HEK293T (cell line): ENCODE results near the gene NTN1.

ENCODE experiments used
- CTCF ChIA-PET: fragments of 350-600 bp; formaldehyde crosslinking; extraction: SDS; loops from one replicate; lab custom pipeline; 2021; ENCODE audit warnings: antibody characterized with exemption, inconsistent platforms; lab: Yijun Ruan, JAX
- POLR2A ChIA-PET: fragments of 350-600 bp; formaldehyde crosslinking; extraction: SDS; loops from one replicate; lab custom pipeline; 2020; ENCODE audit warnings: antibody characterized with exemption, inconsistent platforms; lab: Yijun Ruan, JAX
- DNase-seq: peaks from one replicate; pipeline ENCODE4 v3.0.0; 2012; ENCODE audit warnings: mixed read lengths; ENCODE audit errors: extremely low spot score
- ARNT ChIP-seq: fragments of 450-650 bp; IDR thresholded peaks from 2 replicates; pipeline ENCODE4 v1.6.1; 2017; ENCODE audit warnings: mild to moderate bottlenecking
- BHLHE40 ChIP-seq: fragments of 450-650 bp; IDR thresholded peaks from 2 replicates; pipeline ENCODE4 v1.6.1; 2016; ENCODE audit warnings: mild to moderate bottlenecking, moderate library complexity, borderline replicate concordance
- CTBP1 ChIP-seq: fragments of 450-650 bp; IDR thresholded peaks from 2 replicates; pipeline ENCODE4 v1.6.1; 2016; ENCODE audit warnings: borderline replicate concordance
- ELF4 ChIP-seq: fragments of 450-650 bp; IDR thresholded peaks from 2 replicates; pipeline ENCODE4 v1.6.1; 2017; ENCODE audit warnings: antibody characterized with exemption
- FOXA1 ChIP-seq: fragments of 450-650 bp; IDR thresholded peaks from 2 replicates; pipeline ENCODE4 v1.6.1; 2016; ENCODE audit warnings: mild to moderate bottlenecking
- FOXK2 ChIP-seq: fragments of 450-650 bp; IDR thresholded peaks from 2 replicates; pipeline ENCODE4 v1.6.1; 2016; ENCODE audit warnings: mild to moderate bottlenecking
- FOXM1 ChIP-seq: fragments of 450-650 bp; IDR thresholded peaks from 2 replicates; pipeline ENCODE4 v1.6.1; 2017; ENCODE audit warnings: mild to moderate bottlenecking, borderline replicate concordance
- HDGF ChIP-seq: fragments of 450-650 bp; IDR thresholded peaks from 2 replicates; pipeline ENCODE4 v1.6.1; 2017; ENCODE audit warnings: antibody characterized with exemption, borderline replicate concordance
- L3MBTL2 ChIP-seq: fragments of 450-650 bp; conservative IDR thresholded peaks from 2 replicates; pipeline ENCODE4 v1.6.1; 2016; ENCODE audit warnings: mild to moderate bottlenecking
- LEF1 ChIP-seq: fragments of 450-650 bp; IDR thresholded peaks from 2 replicates; pipeline ENCODE4 v1.6.1; 2017; ENCODE audit warnings: mild to moderate bottlenecking, borderline replicate concordance
- NFRKB ChIP-seq: fragments of 450-650 bp; IDR thresholded peaks from 2 replicates; pipeline ENCODE4 v1.6.1; 2016; ENCODE audit warnings: mild to moderate bottlenecking, moderate library complexity
- SP1 ChIP-seq: fragments of 450-650 bp; IDR thresholded peaks from 2 replicates; pipeline ENCODE4 v1.6.1; 2017
- SUZ12 ChIP-seq: fragments of 450-650 bp; IDR thresholded peaks from 2 replicates; pipeline ENCODE4 v1.6.1; 2016; ENCODE audit warnings: mild to moderate bottlenecking
- TARDBP ChIP-seq: fragments of 450-650 bp; IDR thresholded peaks from 2 replicates; pipeline ENCODE4 v1.6.1; 2016
- ZNF384 ChIP-seq: fragments of 450-650 bp; IDR thresholded peaks from 2 replicates; pipeline ENCODE4 v1.6.1; 2016
- TF ChIP-seq, protein P1 (sequence below): fragments of 450-650 bp; IDR thresholded peaks from 2 replicates; pipeline ENCODE4 v1.6.1; 2016

The NTN1 gene

DNA sequence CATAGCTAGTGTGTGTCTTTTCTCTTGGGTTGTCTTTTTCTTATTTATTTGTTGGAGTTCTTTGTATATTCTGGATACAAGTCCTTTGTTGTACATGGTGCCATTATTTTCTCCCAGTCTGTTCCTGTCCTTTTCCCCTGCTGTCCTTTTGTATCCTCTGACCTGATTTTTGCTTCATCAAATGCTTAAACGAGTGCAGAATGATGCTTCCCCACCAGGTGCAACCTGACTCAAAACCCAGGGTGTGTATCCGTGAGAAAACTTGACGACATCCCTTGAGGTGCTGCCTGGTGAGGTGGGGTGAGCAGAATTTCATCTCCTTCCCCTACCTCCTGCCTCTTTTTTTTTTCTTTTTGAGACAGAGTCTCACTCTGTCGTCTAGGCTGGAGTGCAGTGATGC lies 88.6 kb downstream of the NTN1 start:
- no peak for DNase-seq
- POLR2A ChIA-PET, result no interaction called here
- TF ChIP-seq CTBP1 (no peak), FOXM1 (no peak), SP1 (no peak), ELF4 (no peak), SUZ12 (no peak), ARNT (no peak), FOXA1 (no peak), FOXK2 (no peak), ZNF384 (no peak), LEF1 (no peak), HDGF (no peak), NFRKB (no peak), TARDBP (no peak)
- TF ChIP-seq, protein P1, sequence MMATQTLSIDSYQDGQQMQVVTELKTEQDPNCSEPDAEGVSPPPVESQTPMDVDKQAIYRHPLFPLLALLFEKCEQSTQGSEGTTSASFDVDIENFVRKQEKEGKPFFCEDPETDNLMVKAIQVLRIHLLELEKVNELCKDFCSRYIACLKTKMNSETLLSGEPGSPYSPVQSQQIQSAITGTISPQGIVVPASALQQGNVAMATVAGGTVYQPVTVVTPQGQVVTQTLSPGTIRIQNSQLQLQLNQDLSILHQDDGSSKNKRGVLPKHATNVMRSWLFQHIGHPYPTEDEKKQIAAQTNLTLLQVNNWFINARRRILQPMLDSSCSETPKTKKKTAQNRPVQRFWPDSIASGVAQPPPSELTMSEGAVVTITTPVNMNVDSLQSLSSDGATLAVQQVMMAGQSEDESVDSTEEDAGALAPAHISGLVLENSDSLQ, result no peak
- CTCF ChIA-PET, result no interaction called here

DNA sequence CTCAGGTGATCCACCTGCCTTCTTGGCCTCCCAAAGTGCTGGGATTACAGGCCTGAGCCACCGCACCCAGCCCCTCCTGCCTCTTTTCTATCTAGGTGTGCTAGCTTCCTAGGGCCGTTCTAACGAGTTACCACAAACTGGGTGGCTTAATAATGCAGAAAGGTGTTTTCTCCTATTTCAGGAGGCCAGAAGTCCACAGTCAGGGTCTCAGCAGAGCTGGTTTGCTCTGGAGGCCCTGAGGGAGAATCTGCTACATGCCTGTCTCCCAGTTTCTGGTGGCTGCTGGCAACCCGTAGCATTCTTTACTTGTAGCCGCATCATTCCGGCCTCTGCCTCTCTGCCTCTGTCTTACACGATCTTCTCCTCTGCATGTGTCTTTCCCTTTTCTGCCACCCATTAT lies 89.2 kb downstream of the NTN1 start:
- no peak for TF ChIP-seq SUZ12
- TF ChIP-seq L3MBTL2, result no peak
- no peak for TF ChIP-seq ELF4
- TF ChIP-seq TARDBP, result no peak
- TF ChIP-seq BHLHE40, result no peak
- no peak for TF ChIP-seq LEF1
- TF ChIP-seq FOXK2, result no peak
- no peak for TF ChIP-seq CTBP1
- no peak for TF ChIP-seq HDGF
- TF ChIP-seq FOXM1, result no peak
- no peak for TF ChIP-seq ZNF384
- TF ChIP-seq SP1, result no peak
- no peak for TF ChIP-seq NFRKB
- DNase-seq, result no peak
- POLR2A ChIA-PET, result no interaction called here
- CTCF ChIA-PET, result no interaction called here

DNA sequence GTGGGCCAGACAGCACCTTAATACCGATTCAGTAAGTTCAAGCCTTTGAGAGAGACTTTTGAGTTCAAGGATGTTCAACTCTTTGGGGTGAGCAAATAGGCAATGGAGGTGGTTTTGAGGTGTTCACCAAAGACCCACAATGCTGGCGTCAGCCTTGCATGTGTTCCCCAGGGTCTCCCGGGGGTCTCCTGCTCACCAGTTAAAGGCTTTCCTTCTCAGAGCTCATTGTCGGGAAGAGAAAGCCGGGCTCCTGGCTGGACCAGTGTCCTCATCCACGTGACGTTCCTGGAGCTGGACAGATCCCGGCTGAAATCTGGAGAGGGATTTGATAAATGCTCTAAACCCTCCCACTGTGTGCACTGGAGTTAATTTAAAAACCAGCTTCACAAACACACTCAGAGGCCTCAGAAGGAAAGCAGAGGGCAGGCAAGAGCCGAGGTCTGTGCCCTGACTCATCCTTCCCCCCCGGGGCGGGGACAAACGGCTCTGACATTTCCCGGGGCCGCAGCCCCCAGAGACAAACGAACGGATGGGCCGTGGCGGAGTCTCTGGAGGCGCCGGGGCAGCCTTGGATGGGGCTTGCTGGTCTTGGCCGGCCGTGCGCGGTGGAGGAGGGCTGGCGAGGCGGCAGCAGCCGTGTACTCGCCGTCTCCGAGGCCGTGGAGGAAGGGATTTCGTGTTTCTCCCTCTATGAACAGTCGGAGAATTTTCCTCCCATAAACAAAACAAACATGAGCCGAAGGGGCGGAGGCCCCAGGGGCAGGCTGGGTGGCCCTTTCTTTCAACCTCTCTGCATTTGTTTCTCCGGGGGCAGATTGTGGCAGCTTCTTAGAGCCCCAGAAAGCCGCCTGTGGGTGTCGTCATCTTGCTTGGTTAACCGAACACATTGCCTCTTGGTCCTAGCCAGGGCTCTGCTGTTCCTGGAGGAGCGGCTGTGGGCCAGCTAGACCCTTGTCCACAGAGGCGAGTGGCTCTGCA lies 94.2 kb downstream of the NTN1 start:
- no peak for TF ChIP-seq CTBP1
- TF ChIP-seq, protein P1, result no peak
- TF ChIP-seq NFRKB, result no peak
- TF ChIP-seq ZNF384, result no peak
- TF ChIP-seq BHLHE40, result no peak
- TF ChIP-seq SP1, result no peak
- no peak for TF ChIP-seq SUZ12
- TF ChIP-seq ELF4, result no peak
- peak; percentile 52 for DNase-seq
- POLR2A ChIA-PET, result interaction anchor here (1.8 to 2.1 kb wide), 2 partner anchors 18 to 95 kb away, joined by 4 to 8 read pairs; partner anchors contain the start of gene NTN1
- CTCF ChIA-PET, result interaction anchor here (0.6 kb wide), 1 partner anchor 47 kb away, joined by 3 read pairs; no protein-coding TSS in a partner anchor

DNA sequence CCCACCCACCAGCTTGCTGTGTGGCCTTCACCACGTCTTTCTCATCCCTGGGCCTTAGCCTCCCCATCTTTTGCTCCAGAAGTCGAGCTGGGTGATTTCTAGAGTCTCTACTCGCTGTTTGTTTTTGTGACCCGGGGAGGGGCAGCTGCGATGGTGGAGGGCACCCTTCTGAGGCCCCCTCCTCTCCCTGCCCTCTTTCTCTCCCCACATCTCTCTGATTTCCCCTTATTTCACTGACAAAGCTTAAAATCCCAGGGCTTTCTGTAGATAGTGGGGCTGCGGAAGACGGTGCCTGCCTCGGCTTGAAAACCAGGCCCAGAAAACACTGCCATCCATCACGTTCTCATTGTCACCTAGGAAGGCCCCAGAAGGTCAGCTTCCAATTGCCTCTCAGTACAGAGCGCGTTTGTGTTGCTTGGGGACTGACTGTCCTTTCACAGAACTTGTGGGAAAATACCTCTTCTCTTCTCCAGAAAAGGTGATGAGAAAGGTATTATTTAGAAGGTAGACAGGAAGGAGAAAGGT lies 95.1 kb downstream of the NTN1 start:
- POLR2A ChIA-PET, result interaction anchor here (1.8 kb wide), 1 partner anchor 96 kb away, joined by 8 read pairs; the partner anchor contains the start of gene NTN1

DNA sequence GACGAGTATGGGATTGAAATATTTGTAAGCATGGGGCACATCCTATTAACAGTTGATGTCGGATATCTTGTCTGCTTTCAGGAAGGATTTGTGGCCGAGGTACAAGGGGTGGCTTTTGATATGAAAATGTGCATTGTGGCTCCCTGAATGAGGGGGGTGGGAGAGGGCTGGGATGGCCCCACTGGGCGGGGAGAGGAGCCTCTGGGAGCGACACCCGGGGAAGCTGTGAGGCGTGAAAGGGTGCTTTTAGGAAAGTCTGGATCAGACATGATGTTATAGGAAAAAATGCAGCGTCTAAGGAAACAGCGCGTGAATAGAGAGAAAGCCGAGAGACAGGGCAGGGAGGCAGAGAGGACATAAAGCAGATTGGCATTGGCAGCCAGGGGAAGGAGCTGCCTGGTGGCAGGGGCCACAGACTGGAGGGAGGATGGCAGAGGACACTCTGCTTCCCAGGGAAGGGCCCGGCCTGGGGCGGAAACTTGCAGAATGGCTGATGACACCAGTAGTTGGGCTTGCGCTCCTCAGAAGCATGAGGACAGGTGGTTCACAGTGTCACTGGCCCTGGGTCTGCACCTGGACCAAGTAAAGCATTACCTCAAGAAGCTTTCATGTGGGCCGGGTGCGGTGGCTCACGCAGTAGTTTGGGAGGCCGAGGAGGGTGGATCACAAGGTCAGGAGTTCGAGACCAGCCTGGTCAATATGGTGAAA lies 95.7 kb downstream of the NTN1 start:
- TF ChIP-seq FOXM1 (no peak), L3MBTL2 (no peak), SUZ12 (no peak), ELF4 (no peak), TARDBP (no peak)
- TF ChIP-seq, protein P1, result no peak
- no peak for DNase-seq
- CTCF ChIA-PET, result no interaction called here
- POLR2A ChIA-PET, result interaction anchor here (1.8 kb wide), 1 partner anchor 96 kb away, joined by 8 read pairs; the partner anchor contains the start of gene NTN1

More for the DNA sequence above, 95.1 kb downstream of the NTN1 start:
- DNase-seq, result no peak
- TF ChIP-seq ARNT, result no peak
- no peak for TF ChIP-seq FOXA1
- no peak for TF ChIP-seq TARDBP
- no peak for TF ChIP-seq FOXK2
- no peak for TF ChIP-seq NFRKB
- no peak for TF ChIP-seq SUZ12
- TF ChIP-seq, protein P1, result no peak
- no peak for TF ChIP-seq ELF4
- CTCF ChIA-PET, result no interaction called here
